T1000 (cell line): ENCODE measurements around the gene HOXB3.

ENCODE experiments used
- DNase-seq: peaks from one replicate; lab custom pipeline; 2025; ENCODE audit warnings: mixed read lengths; lab: John Stamatoyannopoulos, UW

Gene HOXB3

GRCh38 chr17:48569674-48570324 is 20.2 kb downstream of the HOXB3 start:
- no peak for DNase-seq

GRCh38 chr17:48569240-48569582 is 20.8 kb downstream of the HOXB3 start:
- no peak for DNase-seq

GRCh38 chr17:48568499-48569239 is 21.4 kb downstream of the HOXB3 start:
- DNase-seq, result no peak

- DNase-seq, result no peak
Measured at GRCh38 chr17:48567646-48568354, 22.2 kb downstream of the HOXB3 start.

GRCh38 chr17:48567209-48567608 is 22.8 kb downstream of the HOXB3 start:
- DNase-seq, result no peak

- no peak for DNase-seq
Measured at GRCh38 chr17:48566717-48567116, 23.3 kb downstream of the HOXB3 start.

- no peak for DNase-seq
Measured at GRCh38 chr17:48565925-48566710, 23.9 kb downstream of the HOXB3 start.

GRCh38 chr17:48565022-48565554 is 25.0 kb downstream of the HOXB3 start:
- DNase-seq, result no peak

- DNase-seq, result no peak
Measured at GRCh38 chr17:48564188-48565021, 25.6 kb downstream of the HOXB3 start.

GRCh38 chr17:48563867-48564187 is 26.2 kb downstream of the HOXB3 start:
- no peak for DNase-seq

- no peak for DNase-seq
Measured at GRCh38 chr17:48563385-48563838, 26.6 kb downstream of the HOXB3 start.

GRCh38 chr17:48562934-48563333 is 27.1 kb downstream of the HOXB3 start:
- no peak for DNase-seq

- no peak for DNase-seq
Measured at GRCh38 chr17:48561884-48562810, 27.9 kb downstream of the HOXB3 start.

GRCh38 chr17:48559840-48560817 is 29.9 kb downstream of the HOXB3 start:
- no peak for DNase-seq

- DNase-seq, result no peak
Measured at GRCh38 chr17:48559122-48559839, 30.8 kb downstream of the HOXB3 start.

- DNase-seq, result no peak
Measured at GRCh38 chr17:48558831-48559121, 31.3 kb downstream of the HOXB3 start.

GRCh38 chr17:48558057-48558830 is 31.8 kb downstream of the HOXB3 start:
- no peak for DNase-seq
